Neural crest cell (in vitro differentiated cells): ENCODE data around the gene IRX4. TPM values are rescaled to one million over a fixed set of nuclear protein-coding genes. Genes with fewer than 3 reads are reported as not detected.

Source experiments
- DNase-seq: peaks from one replicate; pipeline ENCODE4 v3.0.0; 2021; ENCODE audit warnings: low read depth, mixed read lengths, low spot score
- H3K27ac Mint-ChIP-seq: one replicate; pipeline ENCODE4 v1.8.0; 2021; ENCODE audit warnings: mild to moderate bottlenecking, mixed read lengths; ENCODE audit not compliant: unreplicated experiment
- H3K27me3 Mint-ChIP-seq: 2 replicates; pipeline ENCODE4 v1.8.0; 2021; ENCODE audit warnings: low read depth, mild to moderate bottlenecking, mixed read lengths
- H3K36me3 Mint-ChIP-seq: 2 replicates; pipeline ENCODE4 v1.8.0; 2021; ENCODE audit warnings: low read depth, mild to moderate bottlenecking, mixed read lengths
- H3K4me1 Mint-ChIP-seq: 2 replicates; pipeline ENCODE4 v1.8.0; 2021; ENCODE audit warnings: mixed read lengths
- H3K4me3 Mint-ChIP-seq: one replicate; pipeline ENCODE4 v1.8.0; 2021; ENCODE audit warnings: mild to moderate bottlenecking, mixed read lengths
- H3K9me3 Mint-ChIP-seq: 2 replicates; pipeline ENCODE4 v1.8.0; 2021; ENCODE audit warnings: mixed read lengths
- total RNA-seq: library from RNA; stranded (reverse); gene quantifications from 2 replicates; pipeline ENCODE4 v1.2.1, GENCODE V29; 2021
- TF ChIP-seq, protein P1 (sequence below): fragments of 200-600 bp; sonication (generic); conservative IDR thresholded peaks from 2 replicates; pipeline ENCODE4 v1.5.0; 2021; ENCODE audit warnings: antibody characterized with exemption, mild to moderate bottlenecking

Gene IRX4
- total RNA-seq, 1 donor from 2014 or later: 0.28 TPM

DNA sequence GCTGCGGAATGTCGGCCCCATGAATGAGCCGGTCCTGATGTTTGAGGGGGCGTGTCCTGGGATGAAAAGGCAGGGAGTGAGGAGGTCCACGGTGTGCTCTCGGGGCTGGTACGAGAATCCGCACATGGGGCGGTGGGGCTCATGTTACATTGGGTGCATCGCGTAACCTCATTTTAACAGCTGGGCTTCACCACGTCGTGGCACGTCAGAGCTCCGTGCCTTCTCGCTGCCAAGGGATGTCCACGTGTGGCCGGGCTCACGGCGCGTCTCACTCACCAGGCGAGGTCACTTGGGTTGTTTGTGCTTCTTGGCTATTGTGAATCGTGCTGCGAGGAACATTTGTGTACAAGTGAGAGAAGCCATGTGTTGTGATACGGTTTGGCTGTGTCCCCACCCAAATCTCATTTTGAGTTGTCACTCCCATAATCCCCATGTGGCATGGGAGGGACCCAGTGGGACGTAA, 29.1 kb upstream of the IRX4 start:
- Mint-ChIP-seq H3K9me3 (no peaks in the 10 kb centered on the region), H3K36me3 (no peaks in the 10 kb centered on the region), H3K4me1 (no peaks in the 10 kb centered on the region), H3K27ac (no peak overlapping the region), H3K27me3 (no peaks in the 10 kb centered on the region), H3K4me3 (no peak overlapping the region)
- TF ChIP-seq, protein P1, sequence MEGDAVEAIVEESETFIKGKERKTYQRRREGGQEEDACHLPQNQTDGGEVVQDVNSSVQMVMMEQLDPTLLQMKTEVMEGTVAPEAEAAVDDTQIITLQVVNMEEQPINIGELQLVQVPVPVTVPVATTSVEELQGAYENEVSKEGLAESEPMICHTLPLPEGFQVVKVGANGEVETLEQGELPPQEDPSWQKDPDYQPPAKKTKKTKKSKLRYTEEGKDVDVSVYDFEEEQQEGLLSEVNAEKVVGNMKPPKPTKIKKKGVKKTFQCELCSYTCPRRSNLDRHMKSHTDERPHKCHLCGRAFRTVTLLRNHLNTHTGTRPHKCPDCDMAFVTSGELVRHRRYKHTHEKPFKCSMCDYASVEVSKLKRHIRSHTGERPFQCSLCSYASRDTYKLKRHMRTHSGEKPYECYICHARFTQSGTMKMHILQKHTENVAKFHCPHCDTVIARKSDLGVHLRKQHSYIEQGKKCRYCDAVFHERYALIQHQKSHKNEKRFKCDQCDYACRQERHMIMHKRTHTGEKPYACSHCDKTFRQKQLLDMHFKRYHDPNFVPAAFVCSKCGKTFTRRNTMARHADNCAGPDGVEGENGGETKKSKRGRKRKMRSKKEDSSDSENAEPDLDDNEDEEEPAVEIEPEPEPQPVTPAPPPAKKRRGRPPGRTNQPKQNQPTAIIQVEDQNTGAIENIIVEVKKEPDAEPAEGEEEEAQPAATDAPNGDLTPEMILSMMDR: no peak
- DNase-seq: no peak

DNA sequence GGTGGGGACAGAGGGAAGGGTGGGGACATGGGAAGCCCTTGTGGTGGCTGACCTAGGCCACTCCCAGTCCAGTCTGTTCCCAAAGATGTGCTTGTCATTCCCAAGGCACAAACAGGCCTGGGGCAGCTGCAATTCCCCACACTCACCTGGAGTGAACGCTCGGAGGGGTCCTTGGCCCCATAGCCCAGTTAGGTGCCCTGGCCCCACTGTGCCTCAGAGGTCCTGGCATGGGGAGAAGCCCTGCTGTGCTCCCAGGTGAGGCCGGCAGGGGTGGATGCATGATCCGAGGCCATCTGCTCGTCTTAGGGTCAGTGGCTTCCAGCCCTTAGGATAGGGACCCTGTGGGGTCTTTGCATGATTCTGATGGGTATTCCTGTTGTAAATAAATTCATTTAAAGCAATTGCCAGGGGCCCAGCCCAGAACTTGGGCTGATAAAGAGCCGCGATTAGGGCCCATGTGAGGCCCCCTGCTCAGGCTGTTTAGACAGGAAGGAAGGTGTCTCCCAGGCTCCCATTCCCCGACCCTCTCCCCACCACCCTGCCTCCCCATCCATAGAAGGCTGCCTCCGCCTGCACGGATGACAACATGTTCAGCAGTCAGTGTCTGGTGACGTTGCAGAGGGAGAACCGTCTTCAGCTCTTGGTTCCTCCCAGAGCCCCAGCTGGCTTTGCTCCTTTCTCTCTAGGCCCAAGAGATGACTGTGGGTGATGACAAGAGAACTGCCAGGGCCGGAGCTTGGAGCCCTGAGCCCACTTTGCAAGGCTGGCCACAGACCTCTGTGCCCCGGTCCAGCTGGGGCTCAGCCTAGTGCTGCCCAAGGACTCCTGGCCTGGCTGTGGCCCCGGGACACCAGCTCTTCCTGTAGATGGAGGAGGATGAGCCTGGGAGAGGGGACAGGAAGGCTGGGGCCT, 28.4 kb upstream of the IRX4 start:
- TF ChIP-seq, protein P1: no peak

DNA sequence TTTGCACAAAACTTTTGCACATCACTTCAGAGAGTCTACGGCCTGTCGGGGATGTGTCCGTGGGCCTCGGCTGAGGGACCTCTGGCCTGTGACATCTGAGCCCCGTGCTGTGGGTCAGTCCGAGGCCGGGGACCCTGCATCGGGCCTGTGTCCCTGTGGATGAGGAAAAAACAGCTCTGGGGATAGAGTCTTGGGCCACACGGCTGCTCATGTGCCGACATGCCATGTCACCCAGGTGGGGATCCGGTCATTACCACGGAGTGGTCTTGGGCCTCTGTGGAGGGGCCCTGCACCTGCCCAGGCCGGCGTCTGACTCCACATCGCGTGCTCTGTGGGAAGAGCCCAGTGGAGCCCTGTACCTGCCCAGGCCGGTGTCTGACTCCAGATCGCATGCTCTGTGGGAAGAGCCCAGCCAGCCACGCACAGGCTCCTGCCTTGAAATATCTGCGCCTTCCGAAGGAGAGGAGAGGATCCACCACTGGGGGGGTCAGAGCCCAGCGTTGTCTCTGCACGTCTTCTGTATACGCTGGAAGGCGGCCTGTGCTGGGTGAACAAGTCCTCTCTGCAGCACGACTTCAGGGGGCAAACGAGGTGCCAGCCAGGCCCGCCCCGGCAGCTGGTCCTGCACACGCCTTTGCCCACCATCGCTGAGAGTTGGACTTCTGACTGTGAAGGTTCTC, 27.5 kb upstream of the IRX4 start:
- no peak for DNase-seq
- Mint-ChIP-seq H3K27ac (no peak overlapping the region), H3K9me3 (peaks cover 4% of the 10 kb centered on the region), H3K36me3 (peaks cover 4% of the 10 kb centered on the region), H3K27me3 (peaks cover 4% of the 10 kb centered on the region), H3K4me1 (no peaks in the 10 kb centered on the region), H3K4me3 (no peak overlapping the region)
- TF ChIP-seq, protein P1: no peak

More for the DNA sequence above, 28.4 kb upstream of the IRX4 start:
- Mint-ChIP-seq H3K4me3 (no peak overlapping the region), H3K27me3 (no peaks in the 10 kb centered on the region), H3K36me3 (no peaks in the 10 kb centered on the region), H3K4me1 (no peaks in the 10 kb centered on the region), H3K9me3 (no peaks in the 10 kb centered on the region), H3K27ac (no peak overlapping the region)
- DNase-seq: no peak

DNA sequence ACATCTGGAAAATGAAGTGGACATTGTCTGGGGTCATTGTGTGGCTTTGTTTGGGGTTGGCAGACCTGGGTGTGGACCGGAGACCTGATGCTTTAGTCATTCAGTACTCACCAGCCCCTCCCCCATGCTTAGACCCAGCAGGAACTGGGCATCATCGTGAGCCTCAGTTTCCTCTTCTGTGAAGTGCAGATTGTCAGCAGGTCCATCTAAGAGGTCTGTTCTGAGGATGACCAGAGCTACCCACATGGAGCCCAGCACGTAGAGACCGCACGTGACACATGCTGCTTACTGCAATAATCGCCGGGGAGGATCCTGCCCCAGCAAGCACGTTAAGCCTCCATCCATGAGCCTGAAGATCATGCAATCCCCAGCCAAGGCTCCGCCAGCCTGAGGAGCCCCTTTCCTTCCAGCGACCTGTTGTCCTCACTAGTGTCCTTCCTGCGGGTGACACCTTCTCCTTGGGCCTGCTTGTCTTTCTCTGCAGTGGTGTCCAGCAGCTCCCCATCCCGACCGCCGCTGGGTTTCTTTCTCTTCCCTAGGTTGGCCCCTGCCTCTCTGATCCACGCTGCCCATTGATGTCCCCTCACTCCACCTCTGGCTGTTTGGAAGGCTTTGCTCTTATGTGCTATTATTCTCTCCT, 26.7 kb upstream of the IRX4 start:
- no peak for DNase-seq
- Mint-ChIP-seq H3K4me1 (no peaks in the 10 kb centered on the region), H3K27ac (no peak overlapping the region), H3K36me3 (peaks cover 4% of the 10 kb centered on the region), H3K4me3 (no peak overlapping the region), H3K27me3 (peaks cover 4% of the 10 kb centered on the region), H3K9me3 (peaks cover 4% of the 10 kb centered on the region)
- TF ChIP-seq, protein P1: no peak

DNA sequence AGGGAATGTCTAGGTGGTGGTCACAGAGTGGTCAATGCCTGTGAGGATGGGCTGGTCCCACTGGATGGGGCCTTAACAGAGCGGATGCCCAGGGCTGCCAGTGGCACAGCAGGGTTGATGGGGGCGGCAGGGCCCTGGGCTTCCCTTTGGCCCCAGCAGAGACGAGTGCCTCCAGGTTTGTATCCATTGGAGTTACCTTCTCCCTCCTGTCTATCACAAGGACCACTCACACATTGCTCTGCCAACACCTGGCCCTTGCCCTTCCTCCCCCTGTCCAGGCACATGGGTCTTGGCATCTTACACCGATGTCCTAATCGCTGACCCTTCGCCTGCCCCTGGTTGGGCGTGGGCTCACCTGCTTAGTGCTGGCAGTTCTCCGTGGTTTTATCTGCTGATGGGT, 26.2 kb upstream of the IRX4 start:
- peaks cover 4% of the 10 kb centered on the region for H3K36me3 Mint-ChIP-seq
- no peak for DNase-seq
- TF ChIP-seq, protein P1: no peak
- H3K9me3 Mint-ChIP-seq: peaks cover 5% of the 10 kb centered on the region
- H3K27me3 Mint-ChIP-seq: peaks cover 5% of the 10 kb centered on the region
- H3K27ac Mint-ChIP-seq: no peak overlapping the region
- H3K4me1 Mint-ChIP-seq: no peaks in the 10 kb centered on the region
- H3K4me3 Mint-ChIP-seq: no peak overlapping the region
